ENCODE results near the gene TOR1B. TPM values are rescaled to one million over a fixed set of nuclear protein-coding genes. Genes with fewer than 3 reads are reported as not detected.
A peak's percentile ranks its signal among the peaks of the same experiment; 100 is the strongest.
"Not testable (repeated sequence)": the region's sequence is repeated elsewhere in the genome, so short reads cannot be mapped to it uniquely, and the experiment has no call there.

TOR1B gene
- total and polyA plus RNA-seq, 2 donors from 2014 or later: 10.1 to 21.4 TPM

GRCh38 chr9:129761293-129761900 is 41.6 kb upstream of the TOR1B start:
- Histone ChIP-seq H3K9me3 (ENCODE audit: control insufficient read depth in 2 of 3, insufficient read depth in 1 of 3, low read length in 3 of 3) (no peaks in the 10 kb centered on the region), H3K36me3 (ENCODE audit: control insufficient read depth in 2 of 3, insufficient read depth in 3 of 3, low read length in 3 of 3) (no peaks in the 10 kb centered on the region), H3K9ac (ENCODE audit: low read length in 3 of 3) (no peak overlapping the region), H3K27me3 (ENCODE audit: control insufficient read depth, insufficient read depth, low read length) (no peaks in the 10 kb centered on the region), H3K4me3 (ENCODE audit: low read length in 3 of 3) (no peak overlapping the region), H3K27ac (ENCODE audit: low read depth in 2 of 2, low read length in 2 of 2) (peak overlapping the region; percentile 32 to 33), H3K4me1 (ENCODE audit: control insufficient read depth in 2 of 3, insufficient read depth in 2 of 3, low read depth in 1 of 3, low read length in 3 of 3) (peaks cover 0 to 7% (median 3%) of the 10 kb centered on the region in 3 donors)
- DNase-seq: peak in 3 of 5 donors; percentile 67 to 93 (median 91)
- FAIRE-seq: no peak
- TF ChIP-seq, protein P1, sequence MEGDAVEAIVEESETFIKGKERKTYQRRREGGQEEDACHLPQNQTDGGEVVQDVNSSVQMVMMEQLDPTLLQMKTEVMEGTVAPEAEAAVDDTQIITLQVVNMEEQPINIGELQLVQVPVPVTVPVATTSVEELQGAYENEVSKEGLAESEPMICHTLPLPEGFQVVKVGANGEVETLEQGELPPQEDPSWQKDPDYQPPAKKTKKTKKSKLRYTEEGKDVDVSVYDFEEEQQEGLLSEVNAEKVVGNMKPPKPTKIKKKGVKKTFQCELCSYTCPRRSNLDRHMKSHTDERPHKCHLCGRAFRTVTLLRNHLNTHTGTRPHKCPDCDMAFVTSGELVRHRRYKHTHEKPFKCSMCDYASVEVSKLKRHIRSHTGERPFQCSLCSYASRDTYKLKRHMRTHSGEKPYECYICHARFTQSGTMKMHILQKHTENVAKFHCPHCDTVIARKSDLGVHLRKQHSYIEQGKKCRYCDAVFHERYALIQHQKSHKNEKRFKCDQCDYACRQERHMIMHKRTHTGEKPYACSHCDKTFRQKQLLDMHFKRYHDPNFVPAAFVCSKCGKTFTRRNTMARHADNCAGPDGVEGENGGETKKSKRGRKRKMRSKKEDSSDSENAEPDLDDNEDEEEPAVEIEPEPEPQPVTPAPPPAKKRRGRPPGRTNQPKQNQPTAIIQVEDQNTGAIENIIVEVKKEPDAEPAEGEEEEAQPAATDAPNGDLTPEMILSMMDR (IDR thresholded peaks at IDR 0.05; ENCODE audit: borderline replicate concordance, extremely low read depth, insufficient read depth): no peak
- intact Hi-C loops (cut with DNase I): no loop called here

DNA sequence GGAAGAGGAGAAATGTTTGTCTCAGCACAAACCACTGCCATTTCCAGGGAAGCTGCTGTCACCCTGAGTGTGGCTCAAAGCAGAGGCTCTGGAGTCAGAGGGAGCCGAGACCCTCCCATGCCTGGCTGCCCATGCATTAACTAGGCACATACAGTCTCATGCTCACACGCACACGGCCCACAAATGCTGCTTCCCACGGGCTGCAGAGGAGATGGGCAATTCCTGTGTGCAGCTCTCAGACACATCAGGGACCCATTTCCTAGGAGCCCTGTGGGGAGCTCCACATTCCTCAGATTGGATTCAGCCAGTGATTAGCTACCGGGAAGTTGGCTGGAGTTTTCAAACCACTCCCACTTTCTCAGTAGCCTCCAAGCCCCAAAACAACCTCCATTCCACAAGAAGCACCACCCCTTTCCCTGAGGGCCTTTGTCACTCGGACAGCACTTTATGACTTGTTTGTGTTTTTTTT is 41.0 kb upstream of the TOR1B start:
- FAIRE-seq: no peak

DNA sequence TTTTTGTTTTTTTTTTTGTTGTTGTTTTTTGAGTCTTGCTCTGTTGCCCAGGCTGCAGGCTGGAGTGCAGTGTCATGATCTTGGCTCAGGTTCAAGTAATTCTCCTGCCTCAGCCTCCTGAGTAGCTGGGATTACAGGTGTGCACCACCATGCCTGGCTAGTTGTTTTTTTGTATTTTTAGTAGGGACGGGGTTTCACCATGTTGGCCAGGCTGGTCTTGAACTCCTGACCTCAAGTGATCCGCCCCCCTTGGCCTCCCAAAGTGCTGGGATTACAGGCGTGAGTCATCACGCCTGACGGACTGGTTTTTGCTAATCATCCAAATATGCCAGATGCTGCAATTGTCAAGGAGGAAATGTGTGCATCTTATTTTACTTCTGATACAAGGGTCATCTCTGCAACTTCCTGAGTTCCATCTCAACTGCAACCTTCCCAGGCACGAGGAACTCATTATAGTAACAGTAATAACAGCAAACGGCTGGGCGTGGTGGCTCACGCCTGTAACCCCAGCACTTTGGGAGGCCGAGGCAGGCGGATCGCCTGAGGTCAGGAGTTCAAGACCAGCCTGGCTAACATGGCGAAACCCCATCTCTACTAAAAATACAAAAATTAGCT is 40.5 kb upstream of the TOR1B start:
- H3K9ac ChIP-seq (ENCODE audit: low read length in 3 of 3); FAIRE-seq; H3K36me3 ChIP-seq (ENCODE audit: control insufficient read depth in 2 of 3, insufficient read depth in 3 of 3, low read length in 3 of 3); H3K4me1 ChIP-seq (ENCODE audit: control insufficient read depth in 2 of 3, insufficient read depth in 2 of 3, low read depth in 1 of 3, low read length in 3 of 3); H3K9me3 ChIP-seq (ENCODE audit: control insufficient read depth in 2 of 3, insufficient read depth in 1 of 3, low read length in 3 of 3); H3K27me3 ChIP-seq (ENCODE audit: control insufficient read depth, insufficient read depth, low read length); DNase-seq; intact Hi-C loops (cut with DNase I); H3K4me3 ChIP-seq (ENCODE audit: low read length in 3 of 3): not testable (repeated sequence)
- peak overlapping the region in 1 of 2 donors; percentile 72 for H3K27ac ChIP-seq (ENCODE audit: low read depth in 2 of 2, low read length in 2 of 2)

More for the DNA sequence above, 41.0 kb upstream of the TOR1B start:
- no peak overlapping the region for H3K4me3 ChIP-seq (ENCODE audit: low read length in 3 of 3)
- H3K9ac ChIP-seq (ENCODE audit: low read length in 3 of 3): no peak overlapping the region
- no peaks in the 10 kb centered on the region for H3K36me3 ChIP-seq (ENCODE audit: control insufficient read depth in 2 of 3, insufficient read depth in 3 of 3, low read length in 3 of 3)
- H3K9me3 ChIP-seq (ENCODE audit: control insufficient read depth in 2 of 3, insufficient read depth in 1 of 3, low read length in 3 of 3): no peaks in the 10 kb centered on the region
- peak overlapping the region in 1 of 2 donors; percentile 32 for H3K27ac ChIP-seq (ENCODE audit: low read depth in 2 of 2, low read length in 2 of 2)
- H3K27me3 ChIP-seq (ENCODE audit: control insufficient read depth, insufficient read depth, low read length): no peaks in the 10 kb centered on the region
- intact Hi-C loops (cut with DNase I): no loop called here
- DNase-seq: peak in 3 of 5 donors; percentile 33 to 81 (median 69)
- peaks cover 0 to 7% (median 3%) of the 10 kb centered on the region in 3 donors for H3K4me1 ChIP-seq (ENCODE audit: control insufficient read depth in 2 of 3, insufficient read depth in 2 of 3, low read depth in 1 of 3, low read length in 3 of 3)
- TF ChIP-seq, protein P1 (IDR thresholded peaks at IDR 0.05; ENCODE audit: borderline replicate concordance, extremely low read depth, insufficient read depth): no peak

All from kidney (tissue), 14 donors.